Dermis blood vessel endothelial cell (primary cell): Measurements from ENCODE around the gene GBX1. TPM values are rescaled to one million over a fixed set of nuclear protein-coding genes. Genes with fewer than 3 reads are reported as not detected.

Experiments
- DNase-seq: peaks from one replicate; pipeline ENCODE4 v3.0.0; 2010
- total RNA-seq: library from RNA; depleted of rRNA; stranded (reverse); fragments of >200 nt; gene quantifications from 2 replicates; pipeline ENCODE4 v1.2.3, GENCODE V29; 2014

Gene GBX1
- total RNA-seq = not detected in 2 replicates

DNA sequence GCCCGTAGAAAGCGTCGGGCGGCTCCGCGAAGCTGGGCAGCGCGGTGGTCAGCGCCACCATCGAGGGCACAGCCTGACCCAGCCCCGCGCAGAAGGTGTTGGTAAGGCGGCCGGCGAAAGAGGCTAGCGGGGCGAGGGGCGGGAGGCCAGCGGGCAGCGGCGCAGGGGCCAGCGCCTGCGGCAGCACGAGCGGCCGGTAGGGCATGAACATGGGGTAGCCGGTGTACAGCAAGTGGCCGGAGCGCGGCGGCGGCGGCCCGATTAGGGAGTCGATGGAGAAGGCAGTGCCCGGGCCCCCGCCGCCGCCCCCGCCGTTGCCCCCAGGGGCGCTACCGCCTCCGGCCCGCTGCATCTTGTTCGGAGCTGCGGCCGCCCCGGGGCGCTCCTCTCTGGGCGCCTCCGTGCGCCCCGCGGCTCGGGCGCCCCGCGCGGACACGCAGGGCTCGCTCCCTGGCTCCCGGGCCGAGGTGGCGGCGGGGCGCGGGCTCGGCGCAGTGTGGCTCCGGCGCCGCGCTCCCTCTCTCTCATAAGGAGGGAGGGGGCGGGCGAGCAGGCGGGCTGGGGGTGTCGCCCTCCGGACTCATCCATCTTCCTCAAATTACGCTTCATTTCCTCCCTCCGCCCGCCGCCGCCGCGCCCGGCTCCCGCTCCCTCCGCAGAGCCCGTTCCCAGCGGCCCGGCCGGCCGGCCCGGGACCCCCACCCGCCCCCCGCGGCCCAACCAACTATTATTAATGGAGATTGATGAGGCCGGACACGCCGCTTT lies at the start of gene GBX1:
Gene GBX1 (minus strand): TSS at position 498 of the 765 bp plus-strand sequence. CDS start 146 bp downstream, at position 352.
- peak; percentile 38 for DNase-seq

DNA sequence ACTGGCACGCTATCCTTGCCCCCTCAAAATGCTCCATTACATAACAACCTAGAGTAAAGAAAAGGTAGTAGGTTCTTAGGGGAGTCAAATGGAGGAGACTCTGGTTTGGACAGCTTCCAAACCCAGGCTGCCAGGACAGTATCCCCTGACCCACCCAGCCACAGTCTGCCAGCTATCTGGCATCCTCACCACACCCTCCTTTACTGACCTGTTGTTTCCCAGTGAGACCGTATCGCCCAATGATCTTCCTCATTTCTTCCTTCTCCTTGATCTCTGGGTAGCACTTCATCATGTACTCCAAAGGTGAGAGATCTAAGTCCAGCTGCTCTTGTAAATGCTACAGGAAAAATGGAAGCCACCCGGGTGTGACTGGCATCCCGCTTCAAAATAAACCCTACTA lies 47.9 kb upstream of the GBX1 start:
- DNase-seq = no peak

GRCh38 chr7:151213826-151214225 lies 46.3 kb upstream of the GBX1 start:
- no peak for DNase-seq

DNA sequence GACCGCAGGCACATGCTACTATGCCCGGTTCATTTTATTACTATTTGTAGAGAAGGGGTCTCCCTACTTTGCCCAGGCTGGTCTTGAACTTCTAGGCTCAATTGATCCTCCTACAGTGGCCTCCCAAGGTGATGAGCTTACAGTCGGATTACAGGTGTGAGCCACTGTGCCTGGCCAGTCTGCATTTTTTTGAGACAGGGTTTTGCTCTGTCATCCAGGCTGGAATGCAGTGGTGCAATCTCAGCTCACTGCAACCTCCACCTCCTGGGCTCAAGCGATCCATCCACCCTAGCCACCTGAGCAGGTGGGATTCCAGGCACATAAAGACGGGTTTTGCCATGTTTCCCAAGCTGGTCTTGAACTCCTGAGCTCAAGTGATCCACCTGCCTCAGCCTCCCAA lies 45.1 kb upstream of the GBX1 start:
- no peak for DNase-seq

- DNase-seq = no peak
Measured at GRCh38 chr7:151211155-151211772, 43.8 kb upstream of the GBX1 start.

GRCh38 chr7:151210087-151210854 lies 42.8 kb upstream of the GBX1 start, which contains the start of gene H2BK1:
Gene H2BK1, minus strand, starts transcription at chr7:151210488. Its CDS starts 170 bp downstream, at chr7:151210318.
- DNase-seq = no peak

GRCh38 chr7:151209588-151209987 lies 42.1 kb upstream of the GBX1 start:
- no peak for DNase-seq

DNA sequence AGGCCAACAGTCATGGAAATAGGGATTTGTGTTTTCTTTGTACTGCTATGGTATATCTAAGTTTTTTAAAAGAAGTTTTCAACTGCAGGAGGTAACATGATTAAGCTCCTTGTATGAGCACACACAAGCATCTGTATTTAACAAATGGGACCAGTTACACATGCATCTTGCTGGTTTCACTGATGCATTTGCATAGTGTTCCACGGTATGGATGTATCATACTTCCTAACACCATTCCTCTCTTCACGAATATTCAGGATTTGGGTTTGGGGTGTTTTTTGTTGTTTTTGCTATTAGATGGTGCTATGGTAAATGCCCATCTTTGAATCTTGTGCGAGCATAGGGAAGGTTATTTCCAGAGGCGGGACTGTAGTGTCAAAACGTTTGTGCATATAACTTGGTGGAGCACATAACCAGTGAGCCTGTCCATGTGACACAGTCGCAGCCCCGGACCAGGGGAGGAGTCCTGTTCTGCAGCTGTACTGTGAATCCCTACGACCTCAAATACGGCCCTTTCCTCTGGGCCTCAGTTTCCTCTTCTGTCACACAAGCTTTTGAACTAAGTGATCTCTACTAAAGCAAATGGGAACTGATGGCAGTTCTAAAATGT lies 40.9 kb upstream of the GBX1 start:
- DNase-seq = no peak

DNA sequence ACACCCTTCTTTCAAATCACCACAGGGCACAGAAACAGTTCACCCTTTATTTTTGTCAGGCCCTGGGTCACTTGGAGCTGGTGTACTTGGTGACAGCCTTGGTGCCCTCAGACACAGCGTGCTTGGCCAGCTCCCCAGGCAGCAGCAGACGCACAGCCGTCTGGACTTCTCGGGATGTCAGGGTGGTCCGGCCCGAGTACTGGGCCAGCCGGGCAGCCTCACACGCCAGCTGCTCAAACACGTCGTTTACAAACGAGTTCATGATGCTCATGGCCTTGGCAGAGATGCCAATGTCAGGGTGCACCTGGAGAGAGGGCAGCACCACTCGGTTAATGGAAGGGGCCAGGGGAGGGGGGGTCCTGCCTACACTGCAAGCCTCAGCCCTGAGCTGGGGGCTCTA lies 40.3 kb upstream of the GBX1 start:
- no peak for DNase-seq

DNA sequence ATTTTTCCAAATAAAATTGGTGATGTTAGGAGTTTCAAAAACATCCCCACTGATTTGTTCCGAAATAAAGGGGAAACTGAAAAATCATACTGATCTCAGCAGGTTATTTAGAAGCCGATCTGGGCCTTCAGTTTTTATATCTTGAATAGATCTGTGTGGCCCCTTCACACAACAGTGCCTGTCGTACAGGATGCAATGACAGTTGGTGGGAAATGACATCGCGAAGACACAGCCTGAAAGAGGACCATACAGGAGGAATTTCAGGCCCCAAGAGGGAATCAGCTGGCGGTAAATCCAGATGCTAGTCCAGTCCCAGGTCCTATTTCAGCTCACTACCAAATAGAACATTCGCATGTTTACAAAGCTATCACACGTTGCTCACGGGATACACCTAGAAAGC lies 39.8 kb upstream of the GBX1 start:
- no peak for DNase-seq

DNA sequence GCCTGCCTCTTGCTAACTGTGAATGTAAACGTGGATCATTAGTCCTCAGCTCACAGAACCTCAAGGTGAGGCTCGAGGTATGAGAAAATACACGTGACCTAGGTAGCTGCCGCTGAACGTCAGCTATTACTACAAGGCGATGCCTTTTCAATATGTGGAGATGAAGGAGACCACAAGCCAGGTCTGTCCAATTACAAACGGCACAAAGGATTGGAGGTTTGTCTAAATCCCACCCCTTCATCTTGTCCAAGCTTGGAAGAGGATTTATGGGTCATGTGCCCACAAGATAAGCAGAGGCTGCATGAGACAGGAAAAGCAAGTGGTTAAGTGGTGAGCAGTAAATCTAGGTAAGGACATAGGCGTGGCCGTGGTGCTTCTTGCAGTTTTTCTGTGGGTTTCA lies 39.4 kb upstream of the GBX1 start:
- DNase-seq = no peak

DNA sequence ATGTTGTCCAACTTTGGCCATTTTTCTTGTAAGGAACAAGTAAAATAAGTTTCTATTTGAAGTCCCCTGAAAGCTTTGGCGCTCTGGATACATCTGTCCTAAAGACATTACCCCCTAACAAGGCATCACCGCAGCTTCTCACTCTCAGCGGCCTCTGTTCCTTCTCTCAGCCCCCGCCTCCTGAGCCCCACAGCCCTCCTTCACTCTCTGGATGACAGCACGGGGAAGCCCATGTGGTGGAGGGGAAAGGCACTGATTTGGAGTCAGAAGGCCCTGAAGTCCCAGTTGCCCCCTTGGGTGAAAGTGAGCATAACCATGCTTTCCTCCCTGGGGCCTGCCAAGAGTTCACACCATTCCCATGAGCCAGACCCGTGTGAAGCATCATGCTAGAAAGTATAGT lies 38.2 kb upstream of the GBX1 start:
- no peak for DNase-seq

GRCh38 chr7:151204383-151205032 lies 37.0 kb upstream of the GBX1 start:
- peak; percentile 11 for DNase-seq

GRCh38 chr7:151202836-151203235 lies 35.3 kb upstream of the GBX1 start:
- no peak for DNase-seq

GRCh38 chr7:151201751-151202150 lies 34.3 kb upstream of the GBX1 start:
- no peak for DNase-seq

DNA sequence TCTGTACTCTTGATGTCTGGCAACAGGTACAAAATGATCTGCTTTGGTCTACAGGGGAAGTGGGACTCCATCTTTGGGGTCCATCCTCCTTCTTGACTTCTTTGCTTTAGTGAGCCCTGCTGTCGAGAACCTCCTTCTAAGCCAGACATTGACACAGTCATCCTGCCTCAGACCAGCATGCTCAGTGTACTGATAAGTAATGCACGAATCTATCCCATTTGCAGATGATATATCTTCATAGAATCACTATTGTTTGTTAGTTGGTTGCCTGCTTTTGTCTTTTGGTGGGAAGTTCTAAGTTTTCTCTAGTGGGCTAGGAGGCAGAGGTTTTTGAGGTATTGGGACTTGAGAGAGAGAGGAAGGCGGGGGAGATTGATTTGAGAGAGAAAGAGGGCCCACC lies 33.9 kb upstream of the GBX1 start:
- DNase-seq = no peak

- DNase-seq = no peak
Measured at GRCh38 chr7:151198945-151199848, 31.7 kb upstream of the GBX1 start.

DNA sequence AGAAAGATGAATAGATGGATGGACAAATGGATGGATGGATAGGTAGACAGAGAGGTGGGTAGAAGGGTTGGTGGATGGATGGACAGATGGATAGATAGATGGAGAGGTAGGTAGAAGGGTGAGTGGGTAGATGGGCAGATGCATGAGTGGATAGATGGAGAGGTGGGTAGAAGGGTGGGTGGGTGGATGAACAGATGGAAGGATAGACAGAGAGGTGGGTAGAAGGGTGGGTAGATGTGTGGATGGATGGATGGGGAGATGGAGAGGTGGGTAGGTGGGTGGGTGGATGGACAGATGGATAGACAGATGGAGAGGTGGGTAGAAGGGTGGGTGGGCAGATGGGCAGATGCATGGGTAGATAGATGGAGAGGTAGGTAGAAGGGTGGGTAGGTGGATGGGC lies 30.4 kb upstream of the GBX1 start:
- no peak for DNase-seq

- DNase-seq = no peak
Measured at GRCh38 chr7:151195616-151196450, 28.3 kb upstream of the GBX1 start.

- DNase-seq = no peak
Measured at GRCh38 chr7:151194188-151194587, 26.7 kb upstream of the GBX1 start.
